B cell (primary cell): ENCODE results near the gene TRPM2. TPM values are rescaled to one million over a fixed set of nuclear protein-coding genes. Genes with fewer than 3 reads are reported as not detected.

ENCODE experiments used
- ATAC-seq: fragments of 200-7000 bp; cut with Tn5 transposase; one replicate; pipeline ENCODE4 v1.10.0; 2021; ENCODE audit warnings: low read depth, mild to moderate bottlenecking, moderate number of reproducible peaks, moderate library complexity
- CTCF ChIA-PET: fragments of 350-600 bp; sonication (Branson Sonifier 250); formaldehyde crosslinking; loops from one replicate; lab custom pipeline; 2021; ENCODE audit warnings: antibody characterized with exemption, inconsistent platforms; lab: Charles Lee
- POLR2A ChIA-PET: fragments of 350-600 bp; sonication (Branson Sonifier 250); formaldehyde crosslinking; loops from one replicate; lab custom pipeline; 2021; ENCODE audit warnings: antibody characterized with exemption; lab: Charles Lee
- DNase-seq: peaks from one replicate; pipeline ENCODE4 v3.0.0; 2013
- H2AFZ ChIP-seq: 2 replicates; pipeline ENCODE4 v1.6.1; 2012; ENCODE audit warnings: mild to moderate bottlenecking, low read depth, low read length; ENCODE audit not compliant: insufficient read depth, poor library complexity, severe bottlenecking
- H3K27ac ChIP-seq, 2 donors: 1 replicate in 1 of 2; 2 replicates in 1 of 2; pipeline ENCODE4 v1.5.1; 2012 to 2013; ENCODE audit warnings: low read length in 2 of 2, mild to moderate bottlenecking in 2 of 2, moderate library complexity in 1 of 2
- H3K27me3 ChIP-seq, 4 experiments: fragments of 200-600 bp in 1 of 4; sonication (generic) in 1 of 4; replicated peaks in 1 of 4; 1 replicate in 2 of 4; 2 replicates in 2 of 4; pipeline versions ENCODE4 v1.6.1 to v1.7.0; 2013 to 2016; ENCODE audit warnings: low read length in 3 of 4, mild to moderate bottlenecking in 2 of 4, mixed read lengths in 1 of 4, moderate library complexity in 1 of 4; ENCODE audit not compliant: insufficient read depth in 4 of 4, control insufficient read depth in 3 of 4; ENCODE audit errors: control extremely low read depth in 1 of 4
- H3K36me3 ChIP-seq, 2 experiments: replicated peaks in 1 of 2; 1 replicate in 1 of 2; 2 replicates in 1 of 2; pipeline versions ENCODE4 v1.6.1 to v1.7.1; 2013; ENCODE audit warnings: low read length in 1 of 2; ENCODE audit not compliant: insufficient read depth in 2 of 2, control insufficient read depth in 1 of 2; ENCODE audit errors: control extremely low read depth in 1 of 2, extremely low read depth in 1 of 2
- H3K4me1 ChIP-seq, 2 donors: fragments of 200-600 bp in 1 of 2; sonication (generic) in 1 of 2; 1 replicate in 1 of 2; 2 replicates in 1 of 2; pipeline versions ENCODE4 v1.5.1 to v1.6.1; 2013 to 2017; ENCODE audit warnings: low read length in 2 of 2; ENCODE audit not compliant: control insufficient read depth in 2 of 2, insufficient read depth in 2 of 2
- H3K4me2 ChIP-seq: replicated peaks from 2 replicates; pipeline ENCODE3; 2012; ENCODE audit warnings: mild to moderate bottlenecking, low read depth, low read length; ENCODE audit not compliant: poor library complexity, severe bottlenecking
- H3K4me3 ChIP-seq, 5 experiments: fragments of 200-600 bp in 1 of 5; sonication (generic) in 1 of 5; 1 replicate in 3 of 5; 2 replicates in 2 of 5; pipeline versions ENCODE4 v1.5.1 to v1.7.0; 2011 to 2016; ENCODE audit warnings: low read length in 4 of 5, mild to moderate bottlenecking in 4 of 5, low read depth in 2 of 5, control low read depth in 1 of 5, moderate library complexity in 1 of 5; ENCODE audit not compliant: insufficient read depth in 1 of 5; ENCODE audit errors: control extremely low read depth in 1 of 5, extremely low read depth in 1 of 5
- H3K79me2 ChIP-seq: fragments of 200-600 bp; sonication (generic); one replicate; pipeline ENCODE4 v1.6.0; 2016; ENCODE audit warnings: low read length; ENCODE audit not compliant: control insufficient read depth, insufficient read depth
- H3K9ac ChIP-seq: fragments of 200-600 bp; sonication (generic); 2 replicates; pipeline ENCODE4 v1.6.1; 2017; ENCODE audit warnings: mild to moderate bottlenecking, low read length, moderate library complexity
- H3K9me3 ChIP-seq, 3 donors: one replicate each; pipeline versions ENCODE4 v1.6.1 to v1.7.1; 2013; ENCODE audit warnings: low read length in 2 of 3; ENCODE audit not compliant: control insufficient read depth in 2 of 3, insufficient read depth in 1 of 3; ENCODE audit errors: control extremely low read depth in 1 of 3
- H4K20me1 ChIP-seq: 2 replicates; pipeline ENCODE4 v1.6.0; 2012; ENCODE audit warnings: mild to moderate bottlenecking, low read length; ENCODE audit not compliant: insufficient read depth, control insufficient read depth, poor library complexity, severe bottlenecking
- H3K27ac Mint-ChIP-seq: one replicate; pipeline ENCODE4 v1.8.0; 2021; ENCODE audit warnings: mixed read lengths
- H3K27me3 Mint-ChIP-seq: one replicate; pipeline ENCODE4 v1.8.0; 2021; ENCODE audit warnings: mixed read lengths
- H3K4me1 Mint-ChIP-seq: one replicate; pipeline ENCODE4 v1.8.0; 2021; ENCODE audit warnings: mixed read lengths
- H3K4me3 Mint-ChIP-seq: one replicate; pipeline ENCODE4 v1.8.0; 2021; ENCODE audit warnings: mixed read lengths
- H3K9me3 Mint-ChIP-seq: one replicate; pipeline ENCODE4 v1.8.0; 2022; ENCODE audit warnings: mixed read lengths; ENCODE audit not compliant: insufficient read depth
- CTCF ChIP-seq: fragments of 200-600 bp; IDR thresholded peaks from one replicate; pipeline ENCODE4 v1.8.0; 2022; ENCODE audit warnings: antibody characterized with exemption, mild to moderate bottlenecking
- EZH2 ChIP-seq: IDR thresholded peaks from 2 replicates; pipeline ENCODE4 v1.6.1; 2012; ENCODE audit warnings: borderline replicate concordance, low read depth, mild to moderate bottlenecking, moderate library complexity, low read length; ENCODE audit not compliant: insufficient read depth, poor library complexity, severe bottlenecking
- WGBS: methylation state at CpG from one replicate; pipeline ENCODE4 v1.1.5; 2013; ENCODE audit warnings: missing lambda C conversion rate; ENCODE audit not compliant: insufficient coverage; 5-methylcytosine and 5-hydroxymethylcytosine counted together
- intact Hi-C: fragments of 100-400 bp; cut with micrococcal nuclease; formaldehyde crosslinking; loops from one replicate; pipeline ENCODE4 v1.10.0; 2022
- polyA plus RNA-seq: library from polyadenylated mRNA; depleted of rRNA; stranded (reverse); fragments of >200 nt; gene quantifications from 2 replicates; pipeline ENCODE4 v1.2.3, GENCODE V29; 2012
- total RNA-seq, 2 donors: library from RNA; stranded (reverse); fragments of 120-200 nt in 1 of 2; gene quantifications; 1 replicate in 1 of 2; 2 replicates in 1 of 2; pipeline versions ENCODE4 v1.2.3 to v1.2.4, GENCODE V29; 2013 to 2022

The TRPM2 gene
- total and polyA plus RNA-seq, 2 donors (not counting 1 experiment from before 2014, with no cell fraction given), result 1.6 to 8.4 TPM

- Histone ChIP-seq H3K9ac (no peak overlapping the region), H2AFZ (no peak overlapping the region), H3K27ac (no peak overlapping the region), H3K79me2 (no peaks in the 10 kb centered on the region), H3K9me3 (peaks cover 0 to 4% (median 0%) of the 10 kb centered on the region in 3 donors), H3K4me1 (no peaks in the 10 kb centered on the region), H3K4me3 (no peak overlapping the region), H3K36me3 (peaks cover 0 to 6% of the 10 kb centered on the region in 2 experiments), H3K4me2 (no peak overlapping the region), H4K20me1 (no peaks in the 10 kb centered on the region), H3K27me3 (no peaks in the 10 kb centered on the region)
- ATAC-seq (no peak), DNase-seq (no peak)
- intact Hi-C loops, result no loop called here
- Mint-ChIP-seq H3K9me3 (no peaks in the 10 kb centered on the region), H3K4me1 (no peaks in the 10 kb centered on the region), H3K4me3 (no peak overlapping the region), H3K27me3 (no peaks in the 10 kb centered on the region), H3K27ac (no peak overlapping the region)
- 95% methylated on average over 11 of the region's 11 CpGs for WGBS
- ChIA-PET CTCF (no interaction called here), POLR2A (no interaction called here)
- TF ChIP-seq CTCF (no peak), EZH2 (no peak)
Measured at GRCh38 chr21:44439211-44439600, 85.8 kb downstream of the TRPM2 start.

- POLR2A ChIA-PET, result no interaction called here
- peaks cover 0 to 3% of the 10 kb centered on the region in 2 experiments for H3K36me3 ChIP-seq
- H3K79me2 ChIP-seq, result no peaks in the 10 kb centered on the region
Measured at GRCh38 chr21:44440241-44441040, 87.0 kb downstream of the TRPM2 start.

More at GRCh38 chr21:44440241-44441040, 87.0 kb downstream of the TRPM2 start:
- peaks cover 0 to 3% of the 10 kb centered on the region in 2 donors for H3K4me1 ChIP-seq
- no peak overlapping the region for H3K4me3 ChIP-seq
- H3K27ac ChIP-seq, result no peak overlapping the region
- no peaks in the 10 kb centered on the region for H4K20me1 ChIP-seq
- CTCF ChIA-PET, result no interaction called here
- no peak overlapping the region for H3K9ac ChIP-seq
- no peak overlapping the region for H3K4me2 ChIP-seq
- no peaks in the 10 kb centered on the region for H3K4me1 Mint-ChIP-seq
- H3K9me3 ChIP-seq, result peaks cover 0 to 10% (median 0%) of the 10 kb centered on the region in 3 donors
- DNase-seq (no peak), ATAC-seq (no peak)
- no peak overlapping the region for H2AFZ ChIP-seq
- H3K9me3 Mint-ChIP-seq, result no peaks in the 10 kb centered on the region
- TF ChIP-seq CTCF (no peak), EZH2 (no peak)
- no peak overlapping the region for H3K27ac Mint-ChIP-seq
- intact Hi-C loops, result no loop called here
- 92% methylated on average over 26 of the region's 33 CpGs for WGBS
- no peak overlapping the region for H3K4me3 Mint-ChIP-seq
- peaks cover 3% of the 10 kb centered on the region for H3K27me3 Mint-ChIP-seq
- H3K27me3 ChIP-seq, result no peaks in the 10 kb centered on the region
